ENCODE results near the gene AAMP. TPM values are rescaled to one million over a fixed set of nuclear protein-coding genes. Genes with fewer than 3 reads are reported as not detected.
A peak's percentile ranks its signal among the peaks of the same experiment; 100 is the strongest.
"Not testable (repeated sequence)": the region's sequence is repeated elsewhere in the genome, so short reads cannot be mapped to it uniquely, and the experiment has no call there.

AAMP gene
- total and polyA plus RNA-seq, 4 donors = 63.6 to 116 (median 74.6) TPM

- H3K27me3 ChIP-seq (ENCODE audit: control insufficient read depth in 4 of 4, insufficient read depth in 4 of 4, low read length in 3 of 4); H3K9ac ChIP-seq (ENCODE audit: low read depth in 1 of 2, low read length in 2 of 2); H3K36me3 ChIP-seq (ENCODE audit: control insufficient read depth in 4 of 4, insufficient read depth in 3 of 4, low read depth in 1 of 4, low read length in 3 of 4); DNase-seq (ENCODE audit: low spot score); H3K9me3 ChIP-seq (ENCODE audit: control insufficient read depth in 4 of 4, low read length in 3 of 4); H3K4me3 ChIP-seq (ENCODE audit: low read depth in 1 of 3, low read length in 3 of 3): not testable (repeated sequence)
- 68% methylated on average over 11 of the region's 11 CpGs for WGBS
- Histone ChIP-seq H3K27ac (ENCODE audit: low read depth in 1 of 2, low read length in 2 of 2) (peak overlapping the region in 1 of 2 donors; percentile 29), H3K4me1 (ENCODE audit: control insufficient read depth in 4 of 4, insufficient read depth in 4 of 4, low read length in 3 of 4) (peaks cover 6 to 21% (median 13%) of the 10 kb centered on the region in 4 donors)
- TF ChIP-seq HNF4A (conservative IDR thresholded peaks at IDR 0.05) = peak; percentile 13 to 59
- peak; percentile 17 for TF ChIP-seq REST (IDR thresholded peaks at IDR 0.05)
- peak in 1 of 2 donors; percentile 23 for TF ChIP-seq JUND (IDR thresholded peaks at IDR 0.05)
These were observed 41.8 kb upstream of the AAMP start for GRCh38 chr2:218311541-218312266.

DNA sequence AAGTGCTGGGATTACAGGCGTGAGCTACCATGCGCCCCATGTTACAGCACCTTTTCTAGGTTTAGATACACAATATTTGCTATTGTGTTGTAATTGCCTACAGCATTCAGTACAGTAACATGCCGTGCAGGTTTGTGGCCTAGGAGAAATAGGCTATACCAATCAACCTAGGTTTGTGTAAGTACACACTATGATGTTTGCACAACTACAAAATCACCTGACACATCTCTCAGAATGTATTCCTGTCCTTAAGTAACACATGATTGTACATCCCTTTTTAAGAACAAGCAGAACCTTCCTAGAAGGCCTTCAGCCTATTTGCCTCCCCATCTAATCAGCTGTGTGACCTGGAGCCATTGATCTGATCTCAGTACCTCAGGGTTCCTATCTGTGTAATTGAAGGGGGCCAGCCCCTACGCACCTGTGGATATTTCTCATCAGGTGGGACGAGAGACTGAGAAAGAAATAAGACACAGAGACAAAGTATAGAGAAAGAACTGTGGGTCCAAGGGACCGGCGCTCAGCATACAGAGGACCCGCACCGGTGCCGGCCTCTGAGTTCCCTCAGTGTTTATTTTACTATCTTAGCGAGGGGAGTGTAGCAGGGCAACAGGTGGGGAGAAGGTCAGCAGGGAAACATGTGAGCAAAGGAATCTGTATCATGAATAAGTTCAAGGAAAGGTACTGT lies 41.1 kb upstream of the AAMP start:
- Histone ChIP-seq H3K27me3 (ENCODE audit: control insufficient read depth in 4 of 4, insufficient read depth in 4 of 4, low read length in 3 of 4) (no peaks in the 10 kb centered on the region), H3K4me3 (ENCODE audit: low read depth in 1 of 3, low read length in 3 of 3) (no peak overlapping the region), H3K9me3 (ENCODE audit: control insufficient read depth in 4 of 4, low read length in 3 of 4) (no peaks in the 10 kb centered on the region), H3K4me1 (ENCODE audit: control insufficient read depth in 4 of 4, insufficient read depth in 4 of 4, low read length in 3 of 4) (peaks cover 8 to 28% (median 19%) of the 10 kb centered on the region in 4 donors), H3K36me3 (ENCODE audit: control insufficient read depth in 4 of 4, insufficient read depth in 3 of 4, low read depth in 1 of 4, low read length in 3 of 4) (no peaks in the 10 kb centered on the region), H3K9ac (ENCODE audit: low read depth in 1 of 2, low read length in 2 of 2) (no peak overlapping the region), H3K27ac (ENCODE audit: low read depth in 1 of 2, low read length in 2 of 2) (no peak overlapping the region)
- 66% methylated on average over 11 of the region's 11 CpGs for WGBS
- TF ChIP-seq RXRA (IDR thresholded peaks at IDR 0.05) (peak in 1 of 2 donors; percentile 6), NR2F2 (IDR thresholded peaks at IDR 0.05) (no peak), SP1 (IDR thresholded peaks at IDR 0.05) (no peak)
- DNase-seq (ENCODE audit: low spot score) = no peak

GRCh38 chr2:218307415-218308090 lies 37.6 kb upstream of the AAMP start:
- H3K9ac ChIP-seq (ENCODE audit: low read depth in 1 of 2, low read length in 2 of 2) = no peak overlapping the region
- H3K9me3 ChIP-seq (ENCODE audit: control insufficient read depth in 4 of 4, low read length in 3 of 4) = no peaks in the 10 kb centered on the region
- no peak for TF ChIP-seq TAF1 (conservative IDR thresholded peaks at IDR 0.05)
- TF ChIP-seq CTCF (IDR thresholded peaks at IDR 0.05; ENCODE audit: low read depth, low read length, missing input control) = no peak
- no peak for TF ChIP-seq GABPA (IDR thresholded peaks at IDR 0.05 in 1 of 2, conservative IDR thresholded peaks at IDR 0.05 in 1 of 2)
- TF ChIP-seq SP1 (IDR thresholded peaks at IDR 0.05) = no peak
- no peak for TF ChIP-seq RXRA (IDR thresholded peaks at IDR 0.05)
- TF ChIP-seq REST (IDR thresholded peaks at IDR 0.05) = no peak
- TF ChIP-seq FOXA2 (IDR thresholded peaks at IDR 0.05) = no peak
- WGBS = 91% methylated on average over 6 of the region's 6 CpGs
- no peaks in the 10 kb centered on the region for H3K36me3 ChIP-seq (ENCODE audit: control insufficient read depth in 4 of 4, insufficient read depth in 3 of 4, low read depth in 1 of 4, low read length in 3 of 4)
- no peak overlapping the region for H3K27ac ChIP-seq (ENCODE audit: low read depth in 1 of 2, low read length in 2 of 2)
- H3K27me3 ChIP-seq (ENCODE audit: control insufficient read depth in 4 of 4, insufficient read depth in 4 of 4, low read length in 3 of 4) = no peaks in the 10 kb centered on the region
- DNase-seq (ENCODE audit: low spot score) = no peak
- H3K4me3 ChIP-seq (ENCODE audit: low read depth in 1 of 3, low read length in 3 of 3) = no peak overlapping the region
- H3K4me1 ChIP-seq (ENCODE audit: control insufficient read depth in 4 of 4, insufficient read depth in 4 of 4, low read length in 3 of 4) = peaks cover 11 to 27% (median 21%) of the 10 kb centered on the region in 4 donors
